ENCODE data around the gene STAMBP. TPM values are rescaled to one million over a fixed set of nuclear protein-coding genes. Genes with fewer than 3 reads are reported as not detected.

The STAMBP gene
- total RNA-seq, 1 experiment from 2014 or later: 91.4 TPM

GRCh38 chr2:73913414-73914054, 84.8 kb downstream of the STAMBP start:
- no peak for DNase-seq (ENCODE audit: low read depth, low spot score)
- in situ Hi-C loops (cut with HindIII; ENCODE audit: low pct_unique_long_range_greater_than_20kb, low sequenced_read_pairs): no loop called here

- no peak for DNase-seq (ENCODE audit: low read depth, low spot score)
- in situ Hi-C loops (cut with HindIII; ENCODE audit: low pct_unique_long_range_greater_than_20kb, low sequenced_read_pairs): no loop called here
Measured at GRCh38 chr2:73914667-73915066, 85.9 kb downstream of the STAMBP start.

- in situ Hi-C loops (cut with HindIII; ENCODE audit: low pct_unique_long_range_greater_than_20kb, low sequenced_read_pairs): no loop called here
- no peak for DNase-seq (ENCODE audit: low read depth, low spot score)
Measured at GRCh38 chr2:73915437-73915993, 86.8 kb downstream of the STAMBP start.

GRCh38 chr2:73916666-73917065, 87.9 kb downstream of the STAMBP start:
- DNase-seq (ENCODE audit: low read depth, low spot score): no peak
- in situ Hi-C loops (cut with HindIII; ENCODE audit: low pct_unique_long_range_greater_than_20kb, low sequenced_read_pairs): no loop called here

- in situ Hi-C loops (cut with HindIII; ENCODE audit: low pct_unique_long_range_greater_than_20kb, low sequenced_read_pairs): no loop called here
- DNase-seq (ENCODE audit: low read depth, low spot score): no peak
Measured at GRCh38 chr2:73917296-73917695, 88.5 kb downstream of the STAMBP start.

GRCh38 chr2:73917696-73918207, 89.0 kb downstream of the STAMBP start:
- in situ Hi-C loops (cut with HindIII; ENCODE audit: low pct_unique_long_range_greater_than_20kb, low sequenced_read_pairs): no loop called here
- DNase-seq (ENCODE audit: low read depth, low spot score): no peak

- in situ Hi-C loops (cut with HindIII; ENCODE audit: low pct_unique_long_range_greater_than_20kb, low sequenced_read_pairs): no loop called here
- DNase-seq (ENCODE audit: low read depth, low spot score): no peak
Measured at GRCh38 chr2:73918856-73919255, 90.1 kb downstream of the STAMBP start.

GRCh38 chr2:73919596-73920228, 91.0 kb downstream of the STAMBP start:
- in situ Hi-C loops (cut with HindIII; ENCODE audit: low pct_unique_long_range_greater_than_20kb, low sequenced_read_pairs): no loop called here

GRCh38 chr2:73920577-73921545, 92.1 kb downstream of the STAMBP start:
- peak; percentile 80 for DNase-seq (ENCODE audit: low read depth, low spot score)
- in situ Hi-C loops (cut with HindIII; ENCODE audit: low pct_unique_long_range_greater_than_20kb, low sequenced_read_pairs): no loop called here

More at GRCh38 chr2:73919596-73920228, 91.0 kb downstream of the STAMBP start:
- no peak for DNase-seq (ENCODE audit: low read depth, low spot score)

- in situ Hi-C loops (cut with HindIII; ENCODE audit: low pct_unique_long_range_greater_than_20kb, low sequenced_read_pairs): no loop called here
Measured at GRCh38 chr2:73921581-73921980, 92.8 kb downstream of the STAMBP start.

GRCh38 chr2:73922681-73923080, 93.9 kb downstream of the STAMBP start:
- DNase-seq (ENCODE audit: low read depth, low spot score): no peak
- in situ Hi-C loops (cut with HindIII; ENCODE audit: low pct_unique_long_range_greater_than_20kb, low sequenced_read_pairs): no loop called here

More at GRCh38 chr2:73921581-73921980, 92.8 kb downstream of the STAMBP start:
- DNase-seq (ENCODE audit: low read depth, low spot score): no peak

Other genes starting within 250 kb of the STAMBP start
- gene NAT8, start 186.5 kb upstream of the STAMBP start, total RNA-seq (2014; rRNA removed; shearing (Covaris generic)): 2.4 and 2.8 TPM in 2 replicates
- gene TPRKB, start 91.6 kb upstream of the STAMBP start, total RNA-seq (2014; rRNA removed; shearing (Covaris generic)): 68.5 and 75.0 TPM in 2 replicates
- gene DUSP11, start 48.9 kb upstream of the STAMBP start, total RNA-seq (2014; rRNA removed; shearing (Covaris generic)): 42.5 and 45.3 TPM in 2 replicates
- gene C2orf78, start 44.8 kb upstream of the STAMBP start, total RNA-seq (2014; rRNA removed; shearing (Covaris generic)): not detected in 2 replicates
- gene ACTG2, start 64.0 kb downstream of the STAMBP start, total RNA-seq (2014; rRNA removed; shearing (Covaris generic)): 0.24 and 0.42 TPM in 2 replicates
- gene DGUOK, start 97.9 kb downstream of the STAMBP start, total RNA-seq (2014; rRNA removed; shearing (Covaris generic)): 74.9 and 82.4 TPM in 2 replicates
- gene TET3, start 155.9 kb downstream of the STAMBP start, total RNA-seq (2014; rRNA removed; shearing (Covaris generic)): 2.6 and 2.7 TPM in 2 replicates

Measured in SK-MEL-5 (cell line).